ENCODE measurements around the gene ANKRD42. TPM values are rescaled to one million over a fixed set of nuclear protein-coding genes. Genes with fewer than 3 reads are reported as not detected.

ANKRD42 gene
- total and polyA plus RNA-seq, 2 of the 8 experiments (the other 6 are each of a cell fraction or from before 2014, with no cell fraction given) = 2.0 to 5.5 TPM

- no peak overlapping the region for H2BK5ac ChIP-seq (ENCODE audit: low read depth, low read length)
- H3K23me2 ChIP-seq (ENCODE audit: low read depth, low read length) = no peaks in the 10 kb centered on the region
- no peak overlapping the region for H3K56ac ChIP-seq (replicated peaks; ENCODE audit: insufficient read length, low read depth, low read length)
- H2BK120ac ChIP-seq (replicated peaks; ENCODE audit: low read depth, low read length) = no peak overlapping the region
- DNase-seq (ENCODE audit: low read depth in 1 of 2, low spot score in 2 of 2) = no peak
- H2BK15ac ChIP-seq (ENCODE audit: low read length) = no peak overlapping the region
- H2AFZ ChIP-seq (ENCODE audit: low read length) = no peak overlapping the region
- H2AK5ac ChIP-seq (ENCODE audit: low read depth, low read length) = no peak overlapping the region
- TF ChIP-seq TBP (IDR thresholded peaks at IDR 0.05; ENCODE audit: low read depth, low read length) = no peak
- no peak for TF ChIP-seq HDAC6 (IDR thresholded peaks at IDR 0.05; ENCODE audit: low read depth, low read length)
- H4K5ac ChIP-seq (ENCODE audit: insufficient read length, low read depth, low read length) = no peak overlapping the region
- no peaks in the 10 kb centered on the region for H3K9me3 ChIP-seq (ENCODE audit: insufficient read depth in 2 of 2, low read depth in 1 of 2, low read length in 1 of 2)
- no peak overlapping the region for H3K9ac ChIP-seq (replicated peaks in 1 of 4; ENCODE audit: extremely low read depth in 1 of 4, low read depth in 3 of 4, low read length in 3 of 4)
- FAIRE-seq = no peak
- no peak overlapping the region for H3K14ac ChIP-seq (ENCODE audit: insufficient read length)
- H3K79me2 ChIP-seq (ENCODE audit: control insufficient read depth in 1 of 2, insufficient read depth in 2 of 2, low read length in 2 of 2) = no peaks in the 10 kb centered on the region
- H3K27me3 ChIP-seq (replicated peaks in 1 of 4; ENCODE audit: control insufficient read depth in 3 of 4, extremely low read depth in 1 of 4, insufficient read depth in 3 of 4, low read length in 3 of 4) = no peaks in the 10 kb centered on the region
- H3K4me1 ChIP-seq (replicated peaks in 1 of 4; ENCODE audit: control insufficient read depth in 3 of 4, insufficient read depth in 4 of 4, low read length in 3 of 4) = no peaks in the 10 kb centered on the region
- no peak overlapping the region for H3K4me2 ChIP-seq (ENCODE audit: insufficient read depth in 1 of 2, low read depth in 2 of 2, low read length in 2 of 2)
- H4K91ac ChIP-seq (replicated peaks; ENCODE audit: insufficient read length, low read length) = no peak overlapping the region
- H2BK20ac ChIP-seq (ENCODE audit: low read length) = no peak overlapping the region
- H3K4ac ChIP-seq (replicated peaks; ENCODE audit: insufficient read length, low read depth, low read length) = no peak overlapping the region
- no peak overlapping the region for H3K4me3 ChIP-seq (ENCODE audit: extremely low read depth in 1 of 4, insufficient read depth in 2 of 4, low read depth in 3 of 4, low read length in 4 of 4)
- no peaks in the 10 kb centered on the region for H3K36me3 ChIP-seq (ENCODE audit: control insufficient read depth in 2 of 4, insufficient read depth in 4 of 4, low read length in 3 of 4)
- ChIA-PET CTCF (ENCODE audit: partially characterized antibody) (interaction anchor here (0.6 to 6.0 kb wide), 7 partner anchors 13 to 615 kb away, joined by 3 to 32 read pairs (median 3); no protein-coding TSS in a partner anchor), POLR2A (ENCODE audit: partially characterized antibody) (no interaction called here)
- H4K8ac ChIP-seq (ENCODE audit: extremely low read depth, insufficient read depth, low read length) = no peak overlapping the region
- H3K27ac ChIP-seq (ENCODE audit: low read depth, low read length) = no peak overlapping the region
- no peak overlapping the region for H3K23ac ChIP-seq (ENCODE audit: insufficient read length)
- no peaks in the 10 kb centered on the region for H4K20me1 ChIP-seq (replicated peaks in 1 of 2; ENCODE audit: control insufficient read depth in 1 of 2, insufficient read depth in 2 of 2, low read length in 2 of 2)
- H3K18ac ChIP-seq (ENCODE audit: extremely low read depth, low read length) = no peak overlapping the region
- H2BK12ac ChIP-seq (ENCODE audit: low read depth, low read length) = no peak overlapping the region
- no peaks in the 10 kb centered on the region for H3K79me1 ChIP-seq (ENCODE audit: low read depth, low read length)
Observed at GRCh38 chr11:83221694-83222093, 28.2 kb downstream of the ANKRD42 start.

All from H1 (cell line).